HepG2 (cell line): ENCODE results near the gene MOSPD2. TPM values are rescaled to one million over a fixed set of nuclear protein-coding genes. Genes with fewer than 3 reads are reported as not detected.

Experiments used
- ATAC-seq: fragments of 200-7000 bp; cut with Tn5 transposase; 3 replicates; pipeline ENCODE4 v1.9.1; 2020; ENCODE audit warnings: mild to moderate bottlenecking, moderate library complexity
- BruUV-seq: library from RNA; stranded (reverse); fragments of 400-500 nt; replicated peaks from 2 replicates; lab custom pipeline; 2021; lab: Mats Ljungman, UMichigan
- CTCF ChIA-PET: fragments of 300-600 bp; formaldehyde crosslinking; extraction: SDS; loops from one replicate; lab custom pipeline; 2021; ENCODE audit warnings: low total read pairs, inconsistent platforms, low intra/inter-chr PET ratio; lab: Yijun Ruan, JAX
- POLR2A ChIA-PET: fragments of 350-600 bp; sonication (Branson Sonifier 250); formaldehyde crosslinking; loops from one replicate; lab custom pipeline; 2020; ENCODE audit warnings: antibody characterized with exemption, inconsistent platforms; lab: Yijun Ruan, JAX
- DNase-seq: peaks from one replicate; pipeline ENCODE4 v3.0.0-alpha.2; 2015; ENCODE audit warnings: low spot score
- FAIRE-seq: peaks from 3 replicates; lab custom pipeline; 2011; peaks lifted over from hg19 to GRCh38; lab: Jason Lieb, UNC
- H2AFZ ChIP-seq: one replicate; pipeline ENCODE4 v1.6.1; 2011; ENCODE audit warnings: low read length, inconsistent platforms
- H3K27ac ChIP-seq: fragments of 300-600 bp; 3 replicates; pipeline ENCODE4 v1.8.0; 2011; ENCODE audit warnings: mixed run types, mild to moderate bottlenecking, mixed read lengths, low read length, inconsistent platforms; ENCODE audit not compliant: insufficient read depth; ENCODE audit errors: extremely low read length
- H3K27me3 ChIP-seq, 2 experiments: fragments of 200-600 bp in 1 of 2; 2 replicates in 1 of 2; 3 replicates in 1 of 2; pipeline versions ENCODE4 v1.6.0 to v1.8.0; 2011; ENCODE audit warnings: low read length in 2 of 2, mild to moderate bottlenecking in 2 of 2, moderate library complexity in 2 of 2, inconsistent platforms in 1 of 2; ENCODE audit not compliant: insufficient read depth in 2 of 2, control insufficient read depth in 1 of 2
- H3K36me3 ChIP-seq, 2 experiments: fragments of 200-600 bp in 1 of 2; replicated peaks in 1 of 2; 2 replicates in 1 of 2; 3 replicates in 1 of 2; pipeline versions ENCODE4 v1.5.1 to v1.8.0; 2011; ENCODE audit warnings: low read length in 2 of 2, inconsistent platforms in 1 of 2; ENCODE audit not compliant: insufficient read depth in 2 of 2, control insufficient read depth in 1 of 2
- H3K4me1 ChIP-seq: 2 replicates; pipeline ENCODE4 v1.5.1; 2012; ENCODE audit warnings: low read length, inconsistent platforms; ENCODE audit not compliant: insufficient read depth
- H3K4me2 ChIP-seq: 2 replicates; pipeline ENCODE4 v1.6.0; 2011; ENCODE audit warnings: low read depth, low read length, inconsistent platforms
- H3K4me3 ChIP-seq, 3 experiments: fragments of 200-600 bp in 1 of 3; sonication (generic), shearing (Covaris generic) in 1 of 3; replicated peaks in 1 of 3; 2 replicates each; pipeline ENCODE4 v1.5.1; 2011 to 2016; ENCODE audit warnings: low read length in 3 of 3, inconsistent platforms in 2 of 3, low read depth in 2 of 3, mild to moderate bottlenecking in 2 of 3, control low read depth in 1 of 3, mixed read lengths in 1 of 3; ENCODE audit not compliant: insufficient read depth in 1 of 3
- H3K79me2 ChIP-seq: one replicate; pipeline ENCODE4 v1.6.1; 2011; ENCODE audit warnings: low read length, inconsistent platforms; ENCODE audit not compliant: insufficient read depth
- H3K9ac ChIP-seq: 2 replicates; pipeline ENCODE4 v1.6.0; 2011; ENCODE audit warnings: mild to moderate bottlenecking, low read depth, low read length, inconsistent platforms; ENCODE audit not compliant: insufficient read depth
- H3K9me3 ChIP-seq: 2 replicates; pipeline ENCODE4 v1.5.1; 2012; ENCODE audit warnings: mild to moderate bottlenecking, low read length
- H4K20me1 ChIP-seq: 2 replicates; pipeline ENCODE4 v1.6.0; 2011; ENCODE audit warnings: inconsistent platforms, mild to moderate bottlenecking, low read length, moderate library complexity; ENCODE audit not compliant: insufficient read depth
- ARNT ChIP-seq: fragments of 450-650 bp; IDR thresholded peaks from 2 replicates; pipeline ENCODE4 v1.6.1; 2017
- ATF4 ChIP-seq, 2 experiments: fragments of 450-650 bp in 1 of 2; sonication (generic) in 1 of 2; formaldehyde crosslinking; IDR thresholded peaks; 2 replicates each; pipeline versions ENCODE4 v1.5.0 to v1.8.0; 2020 to 2022; ENCODE audit warnings: mild to moderate bottlenecking in 1 of 2, missing genetic modification reagents in 1 of 2
- ATF5 ChIP-seq: sonication (generic); formaldehyde crosslinking; IDR thresholded peaks from 2 replicates; pipeline ENCODE4 v1.4.0; 2020; ENCODE audit warnings: mild to moderate bottlenecking, low read depth, missing genetic modification reagents
- DNMT3B ChIP-seq: conservative IDR thresholded peaks from 2 replicates; pipeline ENCODE4 v1.6.1; 2016; ENCODE audit warnings: missing biosample characterization, control low read depth
- ETV6 ChIP-seq: sonication (generic); formaldehyde crosslinking; conservative IDR thresholded peaks from 2 replicates; pipeline ENCODE4 v1.4.0; 2020; ENCODE audit warnings: missing genetic modification reagents
- HCFC1 ChIP-seq: fragments of 150-350 bp; IDR thresholded peaks from 2 replicates; pipeline ENCODE4 v1.6.1; 2014; ENCODE audit warnings: low read depth, low read length
- MBD4 ChIP-seq: IDR thresholded peaks from 2 replicates; pipeline ENCODE4 v1.6.1; 2012; ENCODE audit warnings: low read length, inconsistent platforms, borderline replicate concordance
- NCOR1 ChIP-seq: fragments of 200-600 bp; sonication (generic); IDR thresholded peaks from 2 replicates; pipeline ENCODE4 v1.7.0; 2017; ENCODE audit warnings: antibody characterized with exemption, low read length, borderline replicate concordance
- NFIB ChIP-seq: sonication (generic); formaldehyde crosslinking; IDR thresholded peaks from 2 replicates; pipeline ENCODE4 v1.9.0; 2021; ENCODE audit warnings: missing genetic modification reagents, mild to moderate bottlenecking, borderline replicate concordance
- NR1H2 ChIP-seq: sonication (generic); formaldehyde crosslinking; IDR thresholded peaks from 2 replicates; pipeline ENCODE4 v1.8.1; 2022; ENCODE audit warnings: low read depth, missing genetic modification reagents, borderline replicate concordance
- NR2F6 ChIP-seq, 2 experiments: IDR thresholded peaks; 2 replicates each; pipeline ENCODE4 v1.6.1; 2016; ENCODE audit warnings: antibody characterized with exemption in 1 of 2, mild to moderate bottlenecking in 1 of 2
- ZBTB25 ChIP-seq: IDR thresholded peaks from 2 replicates; pipeline ENCODE4 v1.6.1; 2018; ENCODE audit warnings: missing genetic modification reagents
- ZNF143 ChIP-seq: sonication (generic); formaldehyde crosslinking; IDR thresholded peaks from 2 replicates; pipeline ENCODE4 v1.4.0; 2020; ENCODE audit warnings: missing genetic modification reagents
- ZNF225 ChIP-seq: sonication (generic); formaldehyde crosslinking; IDR thresholded peaks from 2 replicates; pipeline ENCODE4 v1.4.0; 2020; ENCODE audit warnings: mild to moderate bottlenecking, missing genetic modification reagents
- ZNF263 ChIP-seq: sonication (generic); formaldehyde crosslinking; IDR thresholded peaks from 2 replicates; pipeline ENCODE4 v1.4.0; 2020; ENCODE audit warnings: missing genetic modification reagents
- ZNF296 ChIP-seq: sonication (generic); formaldehyde crosslinking; conservative IDR thresholded peaks from 2 replicates; pipeline ENCODE4 v1.5.0; 2020; ENCODE audit warnings: mild to moderate bottlenecking, missing genetic modification reagents
- ZNF326 ChIP-seq: sonication (generic); formaldehyde crosslinking; IDR thresholded peaks from 2 replicates; pipeline ENCODE4 v1.4.0; 2020; ENCODE audit warnings: missing genetic modification reagents, borderline replicate concordance
- ZNF446 ChIP-seq: sonication (generic); formaldehyde crosslinking; IDR thresholded peaks from 2 replicates; pipeline ENCODE4 v1.5.0; 2020; ENCODE audit warnings: mild to moderate bottlenecking, missing genetic modification reagents
- ZNF451 ChIP-seq: sonication (generic); formaldehyde crosslinking; IDR thresholded peaks from 2 replicates; pipeline ENCODE4 v1.5.0; 2020; ENCODE audit warnings: mild to moderate bottlenecking, missing genetic modification reagents
- ZNF567 ChIP-seq: sonication (generic); formaldehyde crosslinking; IDR thresholded peaks from 2 replicates; pipeline ENCODE4 v1.8.1; 2023; ENCODE audit warnings: mild to moderate bottlenecking, missing genetic modification reagents, borderline replicate concordance
- ZNF572 ChIP-seq: sonication (generic); formaldehyde crosslinking; IDR thresholded peaks from 2 replicates; pipeline ENCODE4 v1.5.1; 2020; ENCODE audit warnings: mild to moderate bottlenecking, missing genetic modification reagents
- ZNF616 ChIP-seq: sonication (generic); formaldehyde crosslinking; IDR thresholded peaks from 2 replicates; pipeline ENCODE4 v1.5.0; 2020; ENCODE audit warnings: low read depth, mild to moderate bottlenecking, missing genetic modification reagents
- ZNF878 ChIP-seq: sonication (generic); formaldehyde crosslinking; IDR thresholded peaks from 2 replicates; pipeline ENCODE4 v1.8.1; 2023; ENCODE audit warnings: mild to moderate bottlenecking, missing genetic modification reagents, moderate library complexity
- WGBS: methylation state at CpG from one replicate; pipeline ENCODE4 v1.1.6; 2017; ENCODE audit warnings: low lambda C conversion rate; 5-methylcytosine and 5-hydroxymethylcytosine counted together
- in situ Hi-C: cut with HindIII; loops from 2 replicates; pipeline ENCODE4 v1.10.0; 2017; ENCODE audit warnings: low pct_unique_long_range_greater_than_20kb; ENCODE audit not compliant: extremely low pct_ligation_motif_present
- intact Hi-C: fragments of 100-400 bp; cut with micrococcal nuclease; formaldehyde crosslinking; loops from one replicate; pipeline ENCODE4 v1.10.0; 2022; ENCODE audit not compliant: unreplicated experiment
- polyA plus RNA-seq, 8 experiments: library from polyadenylated mRNA; depleted of rRNA in 3 of 8; stranded (reverse) in 7 of 8; unstranded in 1 of 8; fragments of >200 nt; fragmentation: Illumina TruSeq in 4 of 8; extraction: Trizol in 4 of 8; gene quantifications; 2 replicates each; pipeline versions ENCODE4 v1.2.1 to v1.2.3, GENCODE V29; 2011 to 2016; ENCODE audit warnings: low read depth in 4 of 8, missing spikeins in 1 of 8, mixed read lengths in 1 of 8; ENCODE audit not compliant: insufficient read depth in 1 of 8
- total RNA-seq, 5 experiments: library from RNA; depleted of rRNA; stranded (reverse); fragments of >200 nt; fragmentation: Illumina TruSeq; extraction: Trizol; gene quantifications; 2 replicates each; pipeline ENCODE4 v1.2.3, GENCODE V29; 2016; ENCODE audit warnings: low read depth in 1 of 5

Gene MOSPD2
- total and polyA plus RNA-seq, 2 of the 13 experiments (the other 11 are each of a cell fraction or from before 2014, with no cell fraction given), result 4.8 to 7.0 TPM

- TF ChIP-seq ZNF567 (CRISPR knock-in tag), result no peak
- no peak for TF ChIP-seq NR2F6 (IDR thresholded peaks at IDR 0.05)
- TF ChIP-seq NR2F6 (CRISPR knock-in tag; IDR thresholded peaks at IDR 0.05), result no peak
- TF ChIP-seq ZNF143 (CRISPR knock-in tag), result no peak
- no peak for TF ChIP-seq ZBTB25
- TF ChIP-seq HCFC1, result no peak
- TF ChIP-seq ZNF572 (CRISPR knock-in tag), result no peak
- TF ChIP-seq DNMT3B (CRISPR knock-in tag), result no peak
- no peak for TF ChIP-seq NR1H2
- TF ChIP-seq ZNF225 (CRISPR knock-in tag), result no peak
- TF ChIP-seq ZNF326, result no peak
- no peak for TF ChIP-seq ETV6 (CRISPR knock-in tag)
- TF ChIP-seq ARNT, result no peak
- TF ChIP-seq ZNF878 (CRISPR knock-in tag), result no peak
- TF ChIP-seq ZNF451, result no peak
Observed at GRCh38 chrX:14851526-14851925, 21.7 kb upstream of the MOSPD2 start (continued).

GRCh38 chrX:14864631-14865030 is 8.6 kb upstream of the MOSPD2 start:
- H3K4me3 ChIP-seq, result no peak overlapping the region
- POLR2A ChIA-PET, result no interaction called here
- intact Hi-C loops, result no loop called here

More at GRCh38 chrX:14864631-14865030, 8.6 kb upstream of the MOSPD2 start:
- Histone ChIP-seq H3K4me1 (no peaks in the 10 kb centered on the region), H3K9ac (no peak overlapping the region), H3K36me3 (no peaks in the 10 kb centered on the region), H3K27me3 (no peaks in the 10 kb centered on the region), H3K27ac (no peak overlapping the region), H3K79me2 (no peaks in the 10 kb centered on the region), H4K20me1 (no peaks in the 10 kb centered on the region), H3K4me2 (no peak overlapping the region), H2AFZ (no peak overlapping the region), H3K9me3 (peaks cover 12% of the 10 kb centered on the region; the same call in 1 of the 2 replicates)
- no peak for DNase-seq
- CTCF ChIA-PET, result no interaction called here
- ATAC-seq, result no peak
- WGBS, result 100% methylated on average over 1 of the region's 1 CpG
- BruUV-seq, result no TSS peak
- in situ Hi-C loops, result no loop called here
- TF ChIP-seq ZNF296 (CRISPR knock-in tag), result no peak
- no peak for TF ChIP-seq ZNF446 (CRISPR knock-in tag)
- TF ChIP-seq NFIB (CRISPR knock-in tag), result no peak
- no peak for TF ChIP-seq ATF4 (CRISPR knock-in tag; IDR thresholded peaks at IDR 0.05)
- no peak for TF ChIP-seq MBD4
- TF ChIP-seq ZNF263 (CRISPR knock-in tag), result no peak
- no peak for TF ChIP-seq ZNF616 (CRISPR knock-in tag)
- no peak for TF ChIP-seq ATF5 (CRISPR knock-in tag)
- TF ChIP-seq NCOR1, result no peak
- no peak for FAIRE-seq
